CD4-positive, CD25-positive, alpha-beta regulatory T cell (primary cell): ENCODE measurements around the gene MCEMP1. TPM values are rescaled to one million over a fixed set of nuclear protein-coding genes. Genes with fewer than 3 reads are reported as not detected.

Source experiments
- ATAC-seq, 2 donors: fragments of 150-1000 bp; cut with Tn5 transposase; one replicate each; pipeline ENCODE4 v1.10.0; 2021; ENCODE audit warnings: low read depth in 2 of 2, moderate number of reproducible peaks in 2 of 2, moderate library complexity in 1 of 2
- DNase-seq, 3 donors: peaks; one replicate each; pipeline versions ENCODE4 v3.0.0 to v3.0.0-alpha.2; 2012 to 2022; ENCODE audit warnings: mixed read lengths in 1 of 3
- H3K27ac ChIP-seq: one replicate; pipeline ENCODE4 v1.7.0; 2013; ENCODE audit warnings: mild to moderate bottlenecking, low read length; ENCODE audit not compliant: insufficient read depth, poor library complexity, severe bottlenecking
- H3K27me3 ChIP-seq: one replicate; pipeline ENCODE4 v1.7.0; 2013; ENCODE audit warnings: low read length; ENCODE audit not compliant: control insufficient read depth, insufficient read depth
- H3K36me3 ChIP-seq: one replicate; pipeline ENCODE4 v1.7.0; 2013; ENCODE audit warnings: mild to moderate bottlenecking, low read length, moderate library complexity; ENCODE audit not compliant: control insufficient read depth, insufficient read depth
- H3K4me1 ChIP-seq: 2 replicates; pipeline ENCODE4 v1.7.0; 2013; ENCODE audit warnings: mild to moderate bottlenecking, low read length; ENCODE audit not compliant: insufficient read depth, control insufficient read depth, poor library complexity, severe bottlenecking
- H3K4me3 ChIP-seq: one replicate; pipeline ENCODE4 v1.7.0; 2013; ENCODE audit warnings: low read depth, mild to moderate bottlenecking, low read length, moderate library complexity
- H3K9me3 ChIP-seq, 2 experiments: 1 replicate in 1 of 2; 2 replicates in 1 of 2; pipeline ENCODE4 v1.7.0; 2013; ENCODE audit warnings: low read length in 2 of 2, mild to moderate bottlenecking in 1 of 2, moderate library complexity in 1 of 2; ENCODE audit not compliant: control insufficient read depth in 2 of 2
- H3K27ac Mint-ChIP-seq, 3 donors: one replicate each; pipeline ENCODE4 v1.8.0; 2020 to 2022; ENCODE audit warnings: mild to moderate bottlenecking in 3 of 3, mixed read lengths in 3 of 3, moderate library complexity in 2 of 3
- H3K27me3 Mint-ChIP-seq: one replicate; pipeline ENCODE4 v1.8.0; 2022; ENCODE audit warnings: mild to moderate bottlenecking, mixed read lengths
- H3K36me3 Mint-ChIP-seq: one replicate; pipeline ENCODE4 v1.8.0; 2020; ENCODE audit warnings: mixed read lengths
- H3K4me1 Mint-ChIP-seq, 4 donors: one replicate each; pipeline ENCODE4 v1.8.0; 2020 to 2022; ENCODE audit warnings: mixed read lengths in 4 of 4, mild to moderate bottlenecking in 1 of 4
- H3K4me3 Mint-ChIP-seq, 4 donors: one replicate each; pipeline ENCODE4 v1.8.0; 2020 to 2022; ENCODE audit warnings: mild to moderate bottlenecking in 4 of 4, mixed read lengths in 4 of 4, moderate library complexity in 3 of 4
- H3K9me3 Mint-ChIP-seq, 7 donors: one replicate each; pipeline ENCODE4 v1.8.0; 2020 to 2022; ENCODE audit warnings: mixed read lengths in 7 of 7, mild to moderate bottlenecking in 3 of 7, moderate library complexity in 2 of 7
- polyA plus RNA-seq, 4 donors: library from polyadenylated mRNA; unstranded; fragments of 300-500 nt; fragmentation: Illumina TruSeq; gene quantifications; one replicate each; pipeline ENCODE4 v1.2.3, GENCODE V29; 2021
- total RNA-seq: library from RNA; stranded (reverse); gene quantifications from one replicate; pipeline ENCODE4 v1.2.3, GENCODE V29; 2022

MCEMP1 gene
- total and polyA plus RNA-seq, 5 donors from 2014 or later: 0.59 TPM; not detected in 4

GRCh38 chr19:7685546-7686445, 8.9 kb downstream of the MCEMP1 start:
- Histone ChIP-seq H3K27me3 (no peaks in the 10 kb centered on the region), H3K36me3 (peaks cover 8% of the 10 kb centered on the region), H3K9me3 (no peaks in the 10 kb centered on the region), H3K27ac (no peak overlapping the region), H3K4me1 (peaks cover 12% of the 10 kb centered on the region), H3K4me3 (no peak overlapping the region)
- Mint-ChIP-seq H3K36me3 (peaks cover 5% of the 10 kb centered on the region), H3K27ac (peak overlapping the region; percentile 19 to 92 (median 87)), H3K4me3 (peak overlapping the region in 2 of 4 donors; percentile 40 to 76), H3K4me1 (peaks cover 0 to 14% (median 11%) of the 10 kb centered on the region in 4 donors), H3K27me3 (no peaks in the 10 kb centered on the region), H3K9me3 (peaks cover 0 to 1% (median 0%) of the 10 kb centered on the region in 7 donors)
- no peak for DNase-seq
- ATAC-seq: no peak

DNA sequence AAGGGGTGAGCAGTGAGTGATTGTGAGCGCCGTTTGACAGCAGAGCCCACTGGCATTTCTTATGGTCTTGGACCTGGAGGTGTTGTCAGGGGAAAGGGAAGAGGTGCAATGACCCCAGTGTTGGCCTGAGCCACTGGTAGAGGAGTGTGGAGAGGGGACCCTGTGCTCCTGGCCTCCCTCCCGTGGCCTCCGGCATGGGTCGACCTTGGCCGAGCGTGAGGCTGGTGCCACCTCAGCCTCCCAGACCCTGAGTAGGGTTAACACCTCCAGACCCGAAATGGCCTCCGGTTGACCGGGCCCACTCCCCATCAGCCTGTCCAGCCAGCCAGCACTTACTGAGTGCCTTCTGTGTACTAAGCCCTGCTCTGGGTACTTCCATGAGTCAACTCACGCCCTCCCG, 10.3 kb downstream of the MCEMP1 start:
- peaks cover 8% of the 10 kb centered on the region for H3K36me3 ChIP-seq
- no peak for ATAC-seq
- no peaks in the 10 kb centered on the region for H3K9me3 ChIP-seq
- peaks cover 0 to 9% (median 6%) of the 10 kb centered on the region in 4 donors for H3K4me1 Mint-ChIP-seq
- no peak for DNase-seq
- no peak overlapping the region for H3K27ac ChIP-seq
- peaks cover 2% of the 10 kb centered on the region for H3K4me1 ChIP-seq
- H3K27me3 Mint-ChIP-seq: no peaks in the 10 kb centered on the region
- no peak overlapping the region for H3K27ac Mint-ChIP-seq
- H3K9me3 Mint-ChIP-seq: peaks cover 0 to 1% (median 0%) of the 10 kb centered on the region in 7 donors
- H3K4me3 Mint-ChIP-seq: no peak overlapping the region
- H3K27me3 ChIP-seq: no peaks in the 10 kb centered on the region
- H3K36me3 Mint-ChIP-seq: peaks cover 5% of the 10 kb centered on the region
- H3K4me3 ChIP-seq: no peak overlapping the region

DNA sequence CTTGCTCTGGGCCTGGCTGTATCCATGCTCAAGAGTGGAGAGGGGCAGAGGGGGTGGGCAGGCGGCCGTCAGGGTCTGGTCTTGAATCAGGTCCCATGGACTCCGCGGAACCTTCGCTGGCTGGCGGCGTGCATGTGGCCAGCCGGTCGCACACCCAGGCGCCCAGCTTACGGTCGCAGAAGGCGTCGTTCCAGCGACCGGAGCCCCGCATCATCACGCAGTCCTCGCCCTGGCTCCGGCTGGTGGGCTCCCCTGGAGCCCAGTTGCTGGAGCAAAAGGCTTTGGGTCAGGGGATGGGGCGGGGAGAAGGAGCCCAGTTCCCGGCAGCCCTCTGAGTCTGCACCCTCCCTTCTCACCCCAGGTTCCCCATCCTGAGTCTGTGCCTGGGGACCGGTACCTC, 12.3 kb downstream of the MCEMP1 start:
- H3K27ac Mint-ChIP-seq: no peak overlapping the region
- H3K4me1 Mint-ChIP-seq: peaks cover 0 to 5% (median 4%) of the 10 kb centered on the region in 4 donors
- peaks cover 0 to 1% (median 0%) of the 10 kb centered on the region in 7 donors for H3K9me3 Mint-ChIP-seq
- Histone ChIP-seq H3K27ac (no peak overlapping the region), H3K4me3 (no peak overlapping the region), H3K9me3 (no peaks in the 10 kb centered on the region), H3K27me3 (no peaks in the 10 kb centered on the region), H3K4me1 (no peaks in the 10 kb centered on the region), H3K36me3 (peaks cover 3% of the 10 kb centered on the region)
- H3K4me3 Mint-ChIP-seq: no peak overlapping the region
- ATAC-seq (no peak), DNase-seq (no peak)
- no peaks in the 10 kb centered on the region for H3K36me3 Mint-ChIP-seq
- H3K27me3 Mint-ChIP-seq: no peaks in the 10 kb centered on the region

GRCh38 chr19:7690779-7691258, 13.9 kb downstream of the MCEMP1 start:
- no peak overlapping the region for H3K27ac Mint-ChIP-seq
- H3K4me3 ChIP-seq: no peak overlapping the region
- H3K9me3 Mint-ChIP-seq: no peaks in the 10 kb centered on the region
- H3K4me1 Mint-ChIP-seq: no peaks in the 10 kb centered on the region
- H3K4me1 ChIP-seq: no peaks in the 10 kb centered on the region
- no peak overlapping the region for H3K4me3 Mint-ChIP-seq
- no peaks in the 10 kb centered on the region for H3K9me3 ChIP-seq
- H3K27me3 ChIP-seq: no peaks in the 10 kb centered on the region
- H3K27me3 Mint-ChIP-seq: no peaks in the 10 kb centered on the region
- no peak overlapping the region for H3K27ac ChIP-seq
- no peaks in the 10 kb centered on the region for H3K36me3 ChIP-seq
- DNase-seq: no peak
- ATAC-seq: no peak
- H3K36me3 Mint-ChIP-seq: no peaks in the 10 kb centered on the region

GRCh38 chr19:7691497-7691896, 14.6 kb downstream of the MCEMP1 start:
- H3K4me3 ChIP-seq: no peak overlapping the region
- H3K9me3 ChIP-seq: no peaks in the 10 kb centered on the region
- Mint-ChIP-seq H3K4me3 (no peak overlapping the region), H3K27me3 (no peaks in the 10 kb centered on the region), H3K4me1 (no peaks in the 10 kb centered on the region), H3K36me3 (no peaks in the 10 kb centered on the region), H3K9me3 (no peaks in the 10 kb centered on the region), H3K27ac (no peak overlapping the region)
- H3K27me3 ChIP-seq: no peaks in the 10 kb centered on the region
- ATAC-seq (no peak), DNase-seq (no peak)
- H3K4me1 ChIP-seq: no peaks in the 10 kb centered on the region
- no peaks in the 10 kb centered on the region for H3K36me3 ChIP-seq
- no peak overlapping the region for H3K27ac ChIP-seq

DNA sequence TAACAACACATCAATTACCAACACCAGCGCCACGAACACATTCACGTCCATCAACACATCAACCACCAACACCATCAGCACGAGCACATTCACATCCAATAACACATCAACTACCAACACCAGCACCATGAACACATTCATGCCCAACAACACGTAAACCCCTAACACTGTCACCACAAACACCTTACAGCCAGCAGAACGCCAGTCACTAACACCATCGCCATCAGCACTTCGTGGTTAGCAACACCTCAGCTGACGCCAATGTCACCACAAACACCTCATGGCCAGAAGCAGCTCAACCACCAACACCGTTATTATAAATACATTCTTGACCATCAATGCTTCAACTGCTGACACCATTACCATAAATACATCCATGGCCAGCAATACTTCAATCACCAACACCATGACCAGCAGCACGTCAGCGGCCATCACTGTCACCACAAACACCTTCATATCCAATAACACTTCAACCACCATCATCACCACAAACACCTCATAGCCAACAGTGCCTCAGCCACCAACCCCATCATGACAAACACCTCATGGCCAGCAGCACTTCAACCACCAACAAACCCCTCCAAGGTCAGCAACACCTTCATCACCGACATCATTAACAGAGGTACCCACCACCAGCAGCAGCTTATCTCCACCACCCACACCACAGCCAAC, 15.7 kb downstream of the MCEMP1 start:
- no peaks in the 10 kb centered on the region for H3K4me1 ChIP-seq
- no peak overlapping the region for H3K4me3 Mint-ChIP-seq
- no peaks in the 10 kb centered on the region for H3K36me3 Mint-ChIP-seq
- no peaks in the 10 kb centered on the region for H3K4me1 Mint-ChIP-seq
- no peaks in the 10 kb centered on the region for H3K9me3 Mint-ChIP-seq
- H3K27ac Mint-ChIP-seq: no peak overlapping the region
- DNase-seq (no peak), ATAC-seq (no peak)
- H3K27ac ChIP-seq: no peak overlapping the region
- no peaks in the 10 kb centered on the region for H3K36me3 ChIP-seq
- H3K27me3 Mint-ChIP-seq: peaks cover 3% of the 10 kb centered on the region
- no peak overlapping the region for H3K4me3 ChIP-seq
- H3K27me3 ChIP-seq: no peaks in the 10 kb centered on the region
- H3K9me3 ChIP-seq: no peaks in the 10 kb centered on the region

- Mint-ChIP-seq H3K4me1 (peaks cover 0 to 8% (median 4%) of the 10 kb centered on the region in 4 donors), H3K36me3 (no peaks in the 10 kb centered on the region), H3K27me3 (peaks cover 10% of the 10 kb centered on the region), H3K4me3 (no peak overlapping the region), H3K27ac (peak overlapping the region in 1 of 3 donors; percentile 56), H3K9me3 (no peaks in the 10 kb centered on the region)
- no peaks in the 10 kb centered on the region for H3K4me1 ChIP-seq
- no peak overlapping the region for H3K4me3 ChIP-seq
- H3K27ac ChIP-seq: no peak overlapping the region
- no peaks in the 10 kb centered on the region for H3K27me3 ChIP-seq
- no peaks in the 10 kb centered on the region for H3K9me3 ChIP-seq
- ATAC-seq (no peak), DNase-seq (no peak)
- no peaks in the 10 kb centered on the region for H3K36me3 ChIP-seq
Measured at GRCh38 chr19:7694499-7694898, 17.6 kb downstream of the MCEMP1 start.
